GM19397 (cell line): ENCODE data around the gene FBXO45.
A peak's percentile ranks its signal among the peaks of the same experiment; 100 is the strongest.
"Not testable (repeated sequence)": the region's sequence is repeated elsewhere in the genome, so short reads cannot be mapped to it uniquely, and the experiment has no call there.

Source experiments
- ATAC-seq: cut with Tn5 transposase; IDR thresholded peaks from one replicate; pipeline ENCODE4 v1.9.1; 2021; ENCODE audit warnings: mild to moderate bottlenecking, moderate library complexity; ENCODE audit not compliant: unreplicated experiment

The FBXO45 gene

GRCh38 chr3:196615234-196615633 lies 46.8 kb downstream of the FBXO45 start:
- ATAC-seq, result not testable (repeated sequence)

DNA sequence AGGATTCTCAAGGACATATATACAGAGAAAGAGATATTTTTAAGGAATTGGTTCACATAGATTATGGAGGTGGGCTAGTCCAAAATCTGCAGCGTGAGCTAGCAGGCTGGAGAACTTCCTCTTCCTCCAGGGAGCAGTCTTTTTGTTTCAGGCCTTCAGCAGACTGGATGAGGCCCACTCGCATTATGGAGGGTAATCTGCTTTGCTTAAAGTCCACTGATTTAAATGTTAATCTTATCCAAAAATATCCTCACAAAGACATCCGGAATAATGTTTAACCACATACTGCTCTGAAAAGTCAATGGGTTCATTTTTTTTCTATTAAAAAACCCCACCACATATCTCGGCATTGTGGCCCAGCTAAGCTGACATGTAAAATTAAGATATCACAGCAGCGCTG lies 48.8 kb downstream of the FBXO45 start:
- ATAC-seq, result no peak

GRCh38 chr3:196619223-196619622 lies 50.8 kb downstream of the FBXO45 start:
- no peak for ATAC-seq

- ATAC-seq, result not testable (repeated sequence)
Observed at GRCh38 chr3:196619627-196620026, 51.2 kb downstream of the FBXO45 start.

DNA sequence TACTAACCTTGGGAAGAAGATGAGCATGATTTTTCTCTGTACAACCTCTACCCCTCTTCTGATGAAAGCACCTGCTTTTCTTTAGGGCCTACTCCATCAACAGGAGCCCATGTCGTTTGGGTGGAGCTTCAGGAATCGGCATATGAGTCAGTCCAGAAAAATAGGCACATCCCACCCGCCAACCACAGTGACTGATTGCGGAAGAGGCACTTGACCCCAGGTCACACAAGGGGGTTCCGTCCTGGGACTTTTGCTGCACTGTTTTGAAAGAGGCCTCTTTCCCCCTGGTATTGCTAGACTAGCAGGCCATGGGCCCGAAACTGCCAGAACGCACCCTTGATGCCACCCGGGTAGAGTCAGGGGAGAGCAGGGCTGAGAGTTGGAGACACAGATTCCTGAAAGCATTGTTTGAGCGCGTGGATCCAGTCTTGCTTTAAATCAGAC lies 51.7 kb downstream of the FBXO45 start:
- no peak for ATAC-seq

GRCh38 chr3:196620684-196621083 lies 52.2 kb downstream of the FBXO45 start:
- ATAC-seq, result no peak

- ATAC-seq, result no peak
Observed at GRCh38 chr3:196621611-196622010, 53.2 kb downstream of the FBXO45 start.

DNA sequence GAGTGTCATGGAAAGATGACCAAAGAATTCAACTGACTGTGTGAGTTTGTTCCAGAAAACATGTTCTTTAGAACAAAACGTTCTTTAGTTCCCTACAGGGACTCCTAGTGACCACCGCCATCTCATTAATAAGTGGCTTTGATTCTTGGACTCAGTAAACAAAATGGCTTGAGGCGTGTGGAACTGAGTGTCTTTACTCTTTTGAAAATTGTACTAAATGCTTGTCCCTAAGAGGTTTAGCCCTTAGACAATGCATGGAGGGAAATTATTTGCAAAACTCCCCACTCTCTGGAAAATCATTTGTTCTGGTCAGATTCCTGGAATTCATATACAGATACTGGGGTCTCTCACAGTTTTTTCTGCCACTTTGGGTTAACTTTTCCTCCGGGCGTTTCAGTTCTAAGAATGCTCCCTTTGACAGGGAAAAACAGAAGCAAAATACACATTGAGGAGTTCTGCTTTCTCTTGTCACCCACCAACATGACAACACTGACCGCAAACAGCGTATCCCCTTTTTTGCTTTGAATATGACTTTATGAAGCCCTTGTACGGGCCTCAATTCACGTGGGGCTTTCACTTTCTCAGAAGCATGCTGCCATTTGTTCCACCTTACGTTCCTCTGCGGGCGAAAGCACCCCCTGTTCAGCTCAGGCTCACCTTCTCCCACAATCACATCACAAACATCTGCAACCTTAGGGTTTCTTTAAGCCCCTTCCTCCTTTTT lies 55.8 kb downstream of the FBXO45 start:
- no peak for ATAC-seq

DNA sequence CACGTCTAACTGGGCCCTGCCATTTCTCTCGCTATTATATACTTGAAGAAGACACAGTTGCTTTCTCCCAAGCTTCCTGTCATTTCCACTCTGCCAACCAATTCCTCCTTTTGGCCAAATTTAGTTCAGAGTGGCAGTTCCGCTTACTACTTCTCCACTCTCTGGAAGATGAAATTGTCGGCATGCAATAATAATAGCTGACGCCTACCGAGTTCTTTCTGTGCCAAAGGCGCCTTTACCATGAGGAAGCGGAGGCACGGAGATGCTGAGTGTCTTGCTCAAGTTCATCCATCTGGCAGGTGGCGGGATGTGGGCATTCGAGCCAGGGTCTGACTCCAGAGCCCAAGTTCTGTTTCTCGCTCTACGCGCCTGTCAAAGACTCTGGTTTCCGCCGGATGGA lies 56.4 kb downstream of the FBXO45 start:
- no peak for ATAC-seq

- ATAC-seq, result no peak
Observed at GRCh38 chr3:196625331-196625730, 56.9 kb downstream of the FBXO45 start.

- ATAC-seq, result no peak
Observed at GRCh38 chr3:196627918-196628231, 59.4 kb downstream of the FBXO45 start.

GRCh38 chr3:196629228-196629627 lies 60.8 kb downstream of the FBXO45 start:
- ATAC-seq, result no peak

GRCh38 chr3:196631682-196632045 lies 63.2 kb downstream of the FBXO45 start:
- no peak for ATAC-seq

DNA sequence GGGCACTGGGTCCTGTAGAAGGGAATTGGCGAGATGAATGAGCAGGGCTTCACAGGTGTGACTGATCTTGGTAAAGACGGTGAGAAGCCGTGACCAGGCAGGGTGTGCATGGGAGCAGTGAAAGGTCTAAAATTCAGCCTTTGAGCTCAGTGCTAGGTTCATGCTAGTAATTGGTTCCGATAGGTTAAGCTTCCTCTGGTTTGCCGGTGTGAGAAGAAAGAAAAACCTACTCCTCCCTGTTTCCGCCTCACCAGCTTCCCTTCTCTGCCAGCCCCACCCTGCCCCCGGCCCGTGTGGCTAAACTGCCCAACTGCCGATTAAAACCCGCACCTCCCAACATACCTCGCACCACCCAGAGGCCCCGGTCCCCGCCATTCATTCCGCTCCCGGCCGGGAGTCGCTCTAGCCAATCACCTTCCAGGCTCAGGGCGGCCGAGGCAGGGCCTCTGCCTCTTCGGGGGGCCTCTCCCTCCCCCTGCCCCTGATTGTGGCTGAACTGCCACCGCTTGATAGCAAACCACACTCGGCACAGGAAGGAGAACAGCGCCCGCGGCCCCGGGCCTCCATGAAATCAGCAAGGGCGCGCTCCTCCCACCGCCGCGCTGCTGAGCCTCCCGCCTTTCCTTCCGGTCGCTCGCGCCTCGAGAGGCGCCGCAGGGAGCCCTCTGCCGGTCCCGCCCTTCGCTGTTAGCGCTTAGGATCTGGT lies 63.7 kb downstream of the FBXO45 start:
- peak; percentile 74 for ATAC-seq

- ATAC-seq, result no peak
Observed at GRCh38 chr3:196633555-196634151, 65.2 kb downstream of the FBXO45 start.

DNA sequence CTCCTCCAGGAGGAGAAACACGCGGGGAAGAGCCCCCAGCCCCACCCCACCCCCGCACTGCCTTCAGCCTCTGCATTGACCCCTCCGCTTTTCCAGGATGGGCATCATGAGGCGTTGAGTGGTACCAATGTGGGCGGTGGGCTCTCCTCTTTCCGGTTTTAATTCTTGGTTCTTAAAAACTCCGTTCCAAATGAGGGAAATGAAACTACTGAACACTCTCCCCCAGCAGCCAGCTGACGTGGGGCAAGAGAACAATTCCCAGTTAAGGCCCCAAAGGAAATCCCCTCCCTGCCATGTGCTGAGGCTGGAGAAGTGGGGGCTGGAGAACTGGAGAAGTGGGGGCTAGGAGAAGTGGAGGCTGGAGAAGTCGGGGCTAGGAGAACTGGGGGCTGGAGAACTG lies 65.8 kb downstream of the FBXO45 start:
- ATAC-seq, result no peak

- no peak for ATAC-seq
Observed at GRCh38 chr3:196634829-196635228, 66.4 kb downstream of the FBXO45 start.

GRCh38 chr3:196636369-196637349 lies 68.2 kb downstream of the FBXO45 start:
- no peak for ATAC-seq

DNA sequence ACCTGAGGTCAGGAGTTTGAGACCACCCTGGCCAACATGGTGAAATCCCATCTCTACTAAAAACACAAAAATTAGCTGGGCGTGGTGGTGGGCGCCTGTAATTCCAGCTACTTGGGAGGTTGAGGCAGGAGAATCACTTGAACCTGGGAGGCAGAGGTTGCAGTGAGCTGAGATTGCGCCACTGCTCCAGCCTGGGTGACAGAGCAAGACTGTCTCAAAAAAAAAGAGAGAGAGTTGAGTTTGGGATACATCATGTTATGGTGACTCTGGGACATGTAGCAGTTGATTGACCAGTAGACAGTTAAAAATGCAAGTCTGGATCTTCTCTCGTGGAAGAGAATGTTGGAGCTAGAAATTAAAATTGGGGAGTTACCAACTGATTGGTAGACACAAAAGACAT lies 69.5 kb downstream of the FBXO45 start:
- not testable (repeated sequence) for ATAC-seq
